ENCODE data around the gene CCDC146. TPM values are rescaled to one million over a fixed set of nuclear protein-coding genes. Genes with fewer than 3 reads are reported as not detected.
"Not testable (repeated sequence)": the region's sequence is repeated elsewhere in the genome, so short reads cannot be mapped to it uniquely, and the experiment has no call there.

Gene CCDC146
- total RNA-seq (2014; rRNA removed; shearing (Covaris generic); ENCODE audit: low replicate concordance): 3.9 and 14.6 TPM in 2 replicates

GRCh38 chr7:77121860-77122681 is at the start of gene CCDC146:
TSS of gene CCDC146 (plus strand) at chr7:77122615. CDS start at chr7:77167669, 45,054 bp downstream.
- not testable (repeated sequence) for H3K79me2 ChIP-seq (ENCODE audit: low read length)

GRCh38 chr7:77074786-77075396 is 47.5 kb upstream of the CCDC146 start:
- not testable (repeated sequence) for H2AFZ ChIP-seq (ENCODE audit: low read length); H3K4me3 ChIP-seq (ENCODE audit: low read length); H3K4me2 ChIP-seq (ENCODE audit: low read depth, low read length, poor library complexity, severe bottlenecking); H3K27me3 ChIP-seq (ENCODE audit: low read length); DNase-seq; H4K20me1 ChIP-seq (ENCODE audit: insufficient read depth, low read depth, low read length); H3K36me3 ChIP-seq (ENCODE audit: insufficient read depth, low read length); H3K9me2 ChIP-seq (replicated peaks; ENCODE audit: insufficient read depth, low read length); H3K9ac ChIP-seq (ENCODE audit: low read length); H3K79me2 ChIP-seq (ENCODE audit: low read length); H3K27ac ChIP-seq (ENCODE audit: low read length); H3K4me1 ChIP-seq (ENCODE audit: low read length); H3K9me3 ChIP-seq (ENCODE audit: low read length)

More at GRCh38 chr7:77121860-77122681, at the start of gene CCDC146:
- H3K4me3 ChIP-seq (ENCODE audit: low read length): peak within 1 kb of the TSS; percentile 40; the same call in 1 of the 2 replicates
- not testable (repeated sequence) for H2AFZ ChIP-seq (ENCODE audit: low read length); H3K27ac ChIP-seq (ENCODE audit: low read length); H3K9ac ChIP-seq (ENCODE audit: low read length); H4K20me1 ChIP-seq (ENCODE audit: insufficient read depth, low read depth, low read length); H3K36me3 ChIP-seq (ENCODE audit: insufficient read depth, low read length); H3K9me2 ChIP-seq (replicated peaks; ENCODE audit: insufficient read depth, low read length); H3K9me3 ChIP-seq (ENCODE audit: low read length); H3K27me3 ChIP-seq (ENCODE audit: low read length)
- peak; percentile 92 for DNase-seq
- H3K4me2 ChIP-seq (ENCODE audit: low read depth, low read length, poor library complexity, severe bottlenecking): peak within 1 kb of the TSS; percentile 39
- H3K4me1 ChIP-seq (ENCODE audit: low read length): peaks cover 10% of the 10 kb centered on the region

DNA sequence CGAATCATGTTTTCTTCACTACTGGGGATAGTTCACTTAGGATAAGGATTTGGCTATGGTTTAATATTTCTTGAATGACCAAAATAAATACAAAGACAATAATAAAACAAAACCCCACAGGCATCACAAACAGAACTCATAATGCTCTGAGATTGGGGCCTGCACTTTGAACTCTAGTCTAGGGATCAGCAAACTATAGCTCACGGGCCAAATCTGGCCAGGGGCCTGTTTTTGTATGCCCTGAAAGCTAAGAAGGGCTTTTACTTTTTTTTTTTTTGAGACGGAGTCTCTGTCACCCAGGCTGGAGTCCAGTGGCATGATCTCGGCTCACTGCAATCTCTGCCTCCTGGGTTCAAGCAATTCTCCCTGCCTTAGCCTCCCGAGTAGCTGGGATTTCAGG is 45.4 kb upstream of the CCDC146 start:
- H3K27ac ChIP-seq (ENCODE audit: low read length); H3K79me2 ChIP-seq (ENCODE audit: low read length); H2AFZ ChIP-seq (ENCODE audit: low read length); H3K27me3 ChIP-seq (ENCODE audit: low read length); H3K4me1 ChIP-seq (ENCODE audit: low read length); H3K4me2 ChIP-seq (ENCODE audit: low read depth, low read length, poor library complexity, severe bottlenecking); H3K36me3 ChIP-seq (ENCODE audit: insufficient read depth, low read length); H3K9me3 ChIP-seq (ENCODE audit: low read length); H4K20me1 ChIP-seq (ENCODE audit: insufficient read depth, low read depth, low read length); H3K9me2 ChIP-seq (replicated peaks; ENCODE audit: insufficient read depth, low read length); DNase-seq; H3K4me3 ChIP-seq (ENCODE audit: low read length); H3K9ac ChIP-seq (ENCODE audit: low read length): not testable (repeated sequence)

GRCh38 chr7:77079112-77079511 is 43.3 kb upstream of the CCDC146 start:
- H3K36me3 ChIP-seq (ENCODE audit: insufficient read depth, low read length); H3K27ac ChIP-seq (ENCODE audit: low read length); H3K79me2 ChIP-seq (ENCODE audit: low read length); H3K27me3 ChIP-seq (ENCODE audit: low read length); H3K9ac ChIP-seq (ENCODE audit: low read length); H4K20me1 ChIP-seq (ENCODE audit: insufficient read depth, low read depth, low read length); H3K9me2 ChIP-seq (replicated peaks; ENCODE audit: insufficient read depth, low read length); H3K4me2 ChIP-seq (ENCODE audit: low read depth, low read length, poor library complexity, severe bottlenecking); H3K4me1 ChIP-seq (ENCODE audit: low read length); H3K4me3 ChIP-seq (ENCODE audit: low read length); H2AFZ ChIP-seq (ENCODE audit: low read length); H3K9me3 ChIP-seq (ENCODE audit: low read length); DNase-seq: not testable (repeated sequence)

- DNase-seq; H3K4me1 ChIP-seq (ENCODE audit: low read length); H3K4me2 ChIP-seq (ENCODE audit: low read depth, low read length, poor library complexity, severe bottlenecking): not testable (repeated sequence)
Measured at GRCh38 chr7:77079624-77080023, 42.8 kb upstream of the CCDC146 start.

GRCh38 chr7:77080236-77080635 is 42.2 kb upstream of the CCDC146 start:
- H3K79me2 ChIP-seq (ENCODE audit: low read length); H3K9me3 ChIP-seq (ENCODE audit: low read length); H3K36me3 ChIP-seq (ENCODE audit: insufficient read depth, low read length); H2AFZ ChIP-seq (ENCODE audit: low read length); H3K4me1 ChIP-seq (ENCODE audit: low read length); H3K4me2 ChIP-seq (ENCODE audit: low read depth, low read length, poor library complexity, severe bottlenecking); H3K27me3 ChIP-seq (ENCODE audit: low read length); H3K9me2 ChIP-seq (replicated peaks; ENCODE audit: insufficient read depth, low read length); H4K20me1 ChIP-seq (ENCODE audit: insufficient read depth, low read depth, low read length); H3K27ac ChIP-seq (ENCODE audit: low read length); H3K4me3 ChIP-seq (ENCODE audit: low read length); DNase-seq; H3K9ac ChIP-seq (ENCODE audit: low read length): not testable (repeated sequence)

More at GRCh38 chr7:77079624-77080023, 42.8 kb upstream of the CCDC146 start:
- H2AFZ ChIP-seq (ENCODE audit: low read length); H3K27me3 ChIP-seq (ENCODE audit: low read length); H4K20me1 ChIP-seq (ENCODE audit: insufficient read depth, low read depth, low read length); H3K27ac ChIP-seq (ENCODE audit: low read length); H3K79me2 ChIP-seq (ENCODE audit: low read length); H3K36me3 ChIP-seq (ENCODE audit: insufficient read depth, low read length); H3K9ac ChIP-seq (ENCODE audit: low read length); H3K9me3 ChIP-seq (ENCODE audit: low read length); H3K9me2 ChIP-seq (replicated peaks; ENCODE audit: insufficient read depth, low read length); H3K4me3 ChIP-seq (ENCODE audit: low read length): not testable (repeated sequence)

- not testable (repeated sequence) for H3K79me2 ChIP-seq (ENCODE audit: low read length); H3K27me3 ChIP-seq (ENCODE audit: low read length); H3K9me2 ChIP-seq (replicated peaks; ENCODE audit: insufficient read depth, low read length); H3K4me3 ChIP-seq (ENCODE audit: low read length); H3K4me2 ChIP-seq (ENCODE audit: low read depth, low read length, poor library complexity, severe bottlenecking); H3K9ac ChIP-seq (ENCODE audit: low read length); H3K36me3 ChIP-seq (ENCODE audit: insufficient read depth, low read length); H4K20me1 ChIP-seq (ENCODE audit: insufficient read depth, low read depth, low read length); H3K27ac ChIP-seq (ENCODE audit: low read length); H3K9me3 ChIP-seq (ENCODE audit: low read length); H3K4me1 ChIP-seq (ENCODE audit: low read length); H2AFZ ChIP-seq (ENCODE audit: low read length); DNase-seq
Measured at GRCh38 chr7:77082192-77082591, 40.2 kb upstream of the CCDC146 start.

- H4K20me1 ChIP-seq (ENCODE audit: insufficient read depth, low read depth, low read length); H3K27me3 ChIP-seq (ENCODE audit: low read length); H3K4me3 ChIP-seq (ENCODE audit: low read length); DNase-seq; H3K79me2 ChIP-seq (ENCODE audit: low read length); H3K36me3 ChIP-seq (ENCODE audit: insufficient read depth, low read length); H3K9ac ChIP-seq (ENCODE audit: low read length); H3K4me2 ChIP-seq (ENCODE audit: low read depth, low read length, poor library complexity, severe bottlenecking); H3K4me1 ChIP-seq (ENCODE audit: low read length); H3K9me2 ChIP-seq (replicated peaks; ENCODE audit: insufficient read depth, low read length); H3K9me3 ChIP-seq (ENCODE audit: low read length); H3K27ac ChIP-seq (ENCODE audit: low read length); H2AFZ ChIP-seq (ENCODE audit: low read length): not testable (repeated sequence)
Measured at GRCh38 chr7:77092301-77092700, 30.1 kb upstream of the CCDC146 start.

Measured in Karpas-422 (cell line).